Astrocyte of the cerebellum (primary cell): ENCODE results near the gene TEX261.

Experiments
- DNase-seq: peaks from one replicate; pipeline ENCODE4 v3.0.0-alpha.2; 2011; ENCODE audit warnings: low read depth
- H3K4me3 ChIP-seq: 2 replicates; pipeline ENCODE4 v1.5.1; 2011; ENCODE audit warnings: mild to moderate bottlenecking, low read depth, low read length, moderate library complexity
- CTCF ChIP-seq: IDR thresholded peaks from 2 replicates; pipeline ENCODE4 v1.5.1; 2012; ENCODE audit warnings: low read length, low read depth, moderate library complexity, mild to moderate bottlenecking; ENCODE audit errors: missing control alignments
- in situ Hi-C: cut with HindIII; loops from 2 replicates; pipeline ENCODE4 v1.10.0; 2017; ENCODE audit warnings: low sequenced_read_pairs

Gene TEX261

GRCh38 chr2:70962211-70962884 lies 32.3 kb downstream of the TEX261 start:
- no peak for TF ChIP-seq CTCF
- H3K4me3 ChIP-seq, result no peak overlapping the region
- in situ Hi-C loops, result no loop called here
- DNase-seq, result no peak

GRCh38 chr2:70961648-70961994 lies 33.1 kb downstream of the TEX261 start:
- TF ChIP-seq CTCF, result no peak
- no peak for DNase-seq
- in situ Hi-C loops, result no loop called here
- no peak overlapping the region for H3K4me3 ChIP-seq

DNA sequence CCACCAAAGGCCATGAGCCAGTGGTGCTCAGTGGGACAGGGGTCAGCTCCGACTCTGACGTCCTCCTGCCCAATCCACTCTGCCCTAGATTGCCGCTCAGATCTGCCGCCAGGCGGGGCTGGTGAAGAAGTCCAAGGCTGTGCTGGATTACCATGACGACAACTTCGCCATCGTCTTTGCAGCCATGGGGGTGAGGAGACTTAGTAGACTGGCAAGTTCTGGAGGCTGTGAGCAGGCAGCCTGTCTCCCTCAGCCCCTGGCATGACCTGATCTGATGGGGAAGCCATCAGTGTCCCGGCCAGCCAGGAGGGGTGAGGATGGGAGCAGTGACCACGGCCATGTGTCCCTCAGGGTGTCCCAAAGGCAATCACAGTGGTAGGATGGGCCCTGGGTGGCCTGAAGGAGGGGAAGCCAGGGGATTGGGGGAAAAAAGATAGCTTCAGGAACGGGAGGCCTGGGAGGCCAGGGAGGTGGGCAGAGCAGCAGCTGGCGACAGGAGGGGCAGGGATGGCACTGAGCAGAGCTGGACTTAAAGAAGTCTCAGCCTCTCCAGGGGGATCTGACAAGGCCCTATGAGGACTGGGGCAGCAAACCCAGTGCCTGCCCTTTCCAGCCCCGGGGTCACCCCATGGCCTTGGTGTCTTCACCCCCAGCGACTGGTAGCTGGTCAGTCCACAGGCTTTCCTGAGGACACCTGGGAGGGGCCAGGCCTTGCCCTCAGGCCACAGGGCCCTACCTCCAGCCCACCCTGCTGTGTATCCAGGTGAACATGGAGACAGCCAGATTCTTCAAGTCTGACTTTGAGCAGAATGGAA lies 33.6 kb downstream of the TEX261 start:
- TF ChIP-seq CTCF, result peak; percentile 34
- DNase-seq, result no peak
- in situ Hi-C loops, result no loop called here

DNA sequence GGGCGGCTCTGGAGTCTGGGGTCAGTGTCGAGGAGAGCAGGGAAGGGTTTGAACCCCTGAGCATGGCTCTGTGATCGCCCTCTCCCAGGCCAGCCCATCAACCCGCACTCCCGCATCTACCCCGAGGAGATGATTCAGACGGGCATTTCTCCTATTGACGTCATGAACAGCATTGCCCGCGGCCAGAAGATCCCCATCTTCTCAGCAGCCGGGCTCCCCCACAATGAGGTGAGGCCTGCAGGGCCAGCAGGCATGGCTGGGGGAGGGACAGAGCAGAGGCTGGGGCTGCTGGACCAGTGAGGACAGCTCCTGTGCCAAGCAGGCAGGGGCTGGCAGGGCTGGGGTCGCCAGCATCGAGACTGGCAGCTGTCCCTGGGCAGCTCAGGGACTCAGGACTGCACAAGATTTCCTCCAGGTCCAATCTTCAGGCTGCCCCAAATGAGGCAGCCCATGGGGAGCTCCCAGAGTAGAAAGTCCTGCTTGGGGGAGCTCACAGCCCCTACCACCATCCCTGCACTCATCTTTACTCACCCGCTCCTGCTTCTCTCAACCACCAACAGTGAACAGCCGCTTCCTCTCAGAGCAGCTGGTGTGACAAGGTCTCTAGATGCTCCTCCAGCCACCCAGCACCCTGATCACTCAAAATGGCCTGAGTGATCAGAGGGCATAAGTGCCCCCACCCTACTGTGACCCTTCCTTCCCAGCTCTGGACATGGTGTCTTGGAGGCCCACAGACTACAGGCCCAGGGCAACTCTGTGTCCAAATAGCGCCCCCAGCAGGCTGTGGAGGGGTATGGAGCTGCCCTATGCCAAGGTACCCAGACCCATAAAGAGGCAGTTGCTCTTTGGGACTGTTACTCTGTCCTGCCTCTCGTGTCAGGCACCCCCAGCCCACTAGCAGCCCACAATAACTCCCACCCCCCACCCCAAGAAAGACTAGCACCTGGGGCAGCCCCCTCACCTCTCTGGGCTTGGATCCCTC lies 34.5 kb downstream of the TEX261 start:
- no peak for DNase-seq
- TF ChIP-seq CTCF, result no peak
- in situ Hi-C loops, result no loop called here
- H3K4me3 ChIP-seq, result no peak overlapping the region

More for the DNA sequence above, 33.6 kb downstream of the TEX261 start:
- H3K4me3 ChIP-seq, result no peak overlapping the region

GRCh38 chr2:70959271-70959761 lies 35.4 kb downstream of the TEX261 start:
- no peak for DNase-seq

More at GRCh38 chr2:70959271-70959761, 35.4 kb downstream of the TEX261 start:
- H3K4me3 ChIP-seq, result no peak overlapping the region
- TF ChIP-seq CTCF, result no peak
- in situ Hi-C loops, result no loop called here
